Stimulated activated CD4-positive, alpha-beta T cell treated with anti-CD3 and anti-CD28 coated beads, Interleukin-2, amount 100 ng/mL, for 4 hours (primary cell): ENCODE data around the gene RNF183.

Source experiments
- DNase-seq: peaks from one replicate; pipeline ENCODE4 v3.0.0-alpha.2; 2020; ENCODE audit warnings: low read depth

The RNF183 gene

GRCh38 chr9:113302792-113303418, at the start of gene RNF183:
Gene RNF183 (minus strand): TSS chr9:113303376. CDS start chr9:113298184, 5,192 bp downstream.
- DNase-seq: no peak

GRCh38 chr9:113352411-113352810, 49.2 kb upstream of the RNF183 start:
- DNase-seq: no peak

GRCh38 chr9:113352006-113352405, 48.8 kb upstream of the RNF183 start:
- DNase-seq: no peak

- DNase-seq: no peak
Measured at GRCh38 chr9:113350937-113351336, 47.8 kb upstream of the RNF183 start.

- DNase-seq: no peak
Measured at GRCh38 chr9:113350107-113350661, 47.0 kb upstream of the RNF183 start.

- DNase-seq: no peak
Measured at GRCh38 chr9:113349445-113350094, 46.4 kb upstream of the RNF183 start, which contains the start of gene BSPRY. Gene BSPRY (plus strand): TSS chr9:113349541. CDS start chr9:113349580, 39 bp downstream.

- no peak for DNase-seq
Measured at GRCh38 chr9:113349066-113349444, 45.9 kb upstream of the RNF183 start.

GRCh38 chr9:113348437-113348836, 45.3 kb upstream of the RNF183 start:
- no peak for DNase-seq

- DNase-seq: no peak
Measured at GRCh38 chr9:113345671-113346070, 42.5 kb upstream of the RNF183 start.

GRCh38 chr9:113345190-113345589, 42.0 kb upstream of the RNF183 start:
- DNase-seq: no peak

- DNase-seq: no peak
Measured at GRCh38 chr9:113343732-113344231, 40.6 kb upstream of the RNF183 start.

- DNase-seq: no peak
Measured at GRCh38 chr9:113341712-113342410, 38.7 kb upstream of the RNF183 start.

- DNase-seq: peak; percentile 73
Measured at GRCh38 chr9:113340011-113340699, 37.0 kb upstream of the RNF183 start, which contains the start of gene WDR31. Gene WDR31 (minus strand): TSS chr9:113340275. CDS start chr9:113332022, 8,253 bp downstream.

- no peak for DNase-seq
Measured at GRCh38 chr9:113337714-113338113, 34.5 kb upstream of the RNF183 start.

- no peak for DNase-seq
Measured at GRCh38 chr9:113331780-113332179, 28.6 kb upstream of the RNF183 start.

GRCh38 chr9:113328045-113328782, 25.0 kb upstream of the RNF183 start:
- DNase-seq: no peak

- DNase-seq: no peak
Measured at GRCh38 chr9:113326230-113326629, 23.1 kb upstream of the RNF183 start.

GRCh38 chr9:113322671-113323070, 19.5 kb upstream of the RNF183 start:
- no peak for DNase-seq

GRCh38 chr9:113320051-113320450, 16.9 kb upstream of the RNF183 start:
- no peak for DNase-seq

GRCh38 chr9:113319054-113319453, 15.9 kb upstream of the RNF183 start:
- no peak for DNase-seq

- DNase-seq: no peak
Measured at GRCh38 chr9:113317777-113318176, 14.6 kb upstream of the RNF183 start.
